IMR-90 (cell line): ENCODE data around the gene SLCO1B1.
"Not testable (repeated sequence)": the region's sequence is repeated elsewhere in the genome, so short reads cannot be mapped to it uniquely, and the experiment has no call there.

Source experiments
- CEBPB ChIP-seq: IDR thresholded peaks from 2 replicates; pipeline ENCODE4 v1.6.1; 2012; ENCODE audit warnings: low read depth, low read length, improper control_type of control experiment
- CTCF ChIP-seq: conservative IDR thresholded peaks from 2 replicates; pipeline ENCODE4 v1.5.1; 2012; ENCODE audit warnings: mild to moderate bottlenecking, low read depth, low read length, improper control_type of control experiment
- FOS ChIP-seq: fragments of 150-350 bp; IDR thresholded peaks from 2 replicates; pipeline ENCODE4 v1.6.1; 2016; ENCODE audit warnings: low read depth, low read length
- MAFK ChIP-seq: IDR thresholded peaks from 2 replicates; pipeline ENCODE4 v1.6.1; 2012; ENCODE audit warnings: low read depth, low read length, improper control_type of control experiment
- MXI1 ChIP-seq: IDR thresholded peaks from 2 replicates; pipeline ENCODE4 v1.6.1; 2012; ENCODE audit warnings: low read depth, mild to moderate bottlenecking, low read length, moderate library complexity, borderline replicate concordance
- NFE2L2 ChIP-seq: fragments of 150-350 bp; IDR thresholded peaks from 2 replicates; pipeline ENCODE4 v1.6.1; 2016; ENCODE audit warnings: low read depth, mild to moderate bottlenecking, low read length
- POLR2A ChIP-seq: IDR thresholded peaks from 2 replicates; pipeline ENCODE4 v1.6.1; 2012; ENCODE audit warnings: mild to moderate bottlenecking, low read depth, low read length
- RFX5 ChIP-seq: IDR thresholded peaks from 2 replicates; pipeline ENCODE4 v1.8.0; 2012; ENCODE audit warnings: low read depth, mild to moderate bottlenecking, low read length, moderate library complexity
- SMC3 ChIP-seq: fragments of 150-350 bp; IDR thresholded peaks from 2 replicates; pipeline ENCODE4 v1.6.1; 2016; ENCODE audit warnings: low read depth, mild to moderate bottlenecking, antibody characterized with exemption, low read length, moderate library complexity
- USF2 ChIP-seq: fragments of 150-350 bp; IDR thresholded peaks from 2 replicates; pipeline ENCODE4 v1.6.1; 2017; ENCODE audit warnings: mild to moderate bottlenecking, antibody characterized with exemption, low read length, low read depth

GRCh38 chr12:21084753-21085152 lies 46.2 kb upstream of the SLCO1B1 start:
- not testable (repeated sequence) for TF ChIP-seq POLR2A, CTCF, USF2, MAFK, MXI1, SMC3, FOS, RFX5, CEBPB, NFE2L2
